Stimulated activated effector memory CD8-positive, alpha-beta T cell treated with anti-CD3 and anti-CD28 coated beads, Interleukin-12 subunit alpha, Interleukin-12 subunit beta, amount 100 ng/mL, for 72 hours (primary cell): ENCODE measurements around the gene ZNF726.
"Not testable (repeated sequence)": the region's sequence is repeated elsewhere in the genome, so short reads cannot be mapped to it uniquely, and the experiment has no call there.

Experiments used
- ATAC-seq: fragments of 150-1000 bp; cut with Tn5 transposase; 2 replicates; pipeline ENCODE4 v1.10.0; 2021
- DNase-seq, 2 donors: peaks; one replicate each; pipeline ENCODE4 v3.0.0; 2021 to 2022; ENCODE audit warnings: low spot score in 2 of 2
- H3K27ac Mint-ChIP-seq: one replicate; pipeline ENCODE4 v1.8.0; 2022; ENCODE audit warnings: mild to moderate bottlenecking, mixed read lengths
- H3K36me3 Mint-ChIP-seq: one replicate; pipeline ENCODE4 v1.8.0; 2022; ENCODE audit warnings: mild to moderate bottlenecking, mixed read lengths
- H3K4me1 Mint-ChIP-seq: one replicate; pipeline ENCODE4 v1.8.0; 2022; ENCODE audit warnings: mixed read lengths
- H3K4me3 Mint-ChIP-seq: one replicate; pipeline ENCODE4 v1.8.0; 2022; ENCODE audit warnings: mild to moderate bottlenecking, mixed read lengths
- H3K9me3 Mint-ChIP-seq: one replicate; pipeline ENCODE4 v1.8.0; 2022; ENCODE audit warnings: mixed read lengths

ZNF726 gene

DNA sequence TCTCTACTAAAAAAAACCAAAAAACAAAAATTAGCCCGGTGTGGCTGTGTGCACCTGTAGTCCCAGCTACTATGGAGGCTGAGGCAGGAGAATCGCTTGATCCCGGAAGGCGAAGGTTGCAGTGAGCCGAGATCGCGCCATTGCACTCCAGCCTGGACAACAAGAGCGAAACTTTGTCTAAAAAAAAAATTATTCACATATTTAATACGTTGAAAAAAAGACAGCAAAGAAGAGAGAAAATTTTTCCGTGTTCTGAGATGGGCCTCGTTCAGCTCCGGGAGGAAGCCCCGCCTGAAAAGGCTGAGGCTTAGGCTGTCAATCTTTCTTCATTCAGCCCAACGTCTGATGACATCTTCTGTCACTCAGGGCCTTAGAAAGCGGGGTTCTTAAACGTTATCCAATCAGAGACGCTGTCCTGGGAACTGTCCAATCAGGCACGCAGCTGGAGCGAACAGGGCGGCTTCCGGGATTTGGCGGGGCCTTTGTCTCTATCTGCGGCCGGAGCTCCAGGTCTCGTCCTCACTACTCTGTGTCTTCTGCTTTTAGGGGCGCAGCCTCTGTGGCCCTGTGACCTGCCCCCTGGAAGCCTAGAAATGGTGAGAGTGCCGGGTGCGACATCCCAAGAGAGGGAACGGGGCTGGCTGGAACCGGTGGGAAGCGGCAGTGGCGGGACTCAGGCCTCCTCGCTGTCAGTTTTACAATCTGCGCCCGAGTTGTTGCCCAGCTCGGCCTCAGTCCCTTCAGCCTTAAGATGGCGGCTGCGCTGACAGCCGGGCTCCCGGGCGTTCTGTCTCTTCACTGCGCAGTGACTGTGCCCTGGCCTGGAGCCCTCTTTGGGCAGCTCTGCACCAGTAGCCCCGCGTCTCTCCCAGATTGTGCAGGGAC is at the start of gene ZNF726:
Gene ZNF726, plus strand, starts transcription at position 485 of the 885 bp plus-strand sequence. Its CDS starts 109 bp downstream, at position 594.
- H3K4me1 Mint-ChIP-seq: no peaks in the 10 kb centered on the region

GRCh38 chr19:23867895-23868294 is 46.8 kb upstream of the ZNF726 start:
- Mint-ChIP-seq H3K9me3 (no peaks in the 10 kb centered on the region), H3K27ac (no peak overlapping the region), H3K36me3 (no peaks in the 10 kb centered on the region), H3K4me1 (no peaks in the 10 kb centered on the region), H3K4me3 (no peak overlapping the region)
- ATAC-seq: no peak
- no peak for DNase-seq

More for the DNA sequence above, at the start of gene ZNF726:
- H3K9me3 Mint-ChIP-seq: no peaks in the 10 kb centered on the region
- H3K4me3 Mint-ChIP-seq: peak within 1 kb of the TSS; percentile 87
- H3K36me3 Mint-ChIP-seq: peaks cover 38% of the 10 kb centered on the region
- ATAC-seq: peak; percentile 99
- DNase-seq: peak; percentile 60 to 88
- peak within 1 kb of the TSS; percentile 97 for H3K27ac Mint-ChIP-seq

DNA sequence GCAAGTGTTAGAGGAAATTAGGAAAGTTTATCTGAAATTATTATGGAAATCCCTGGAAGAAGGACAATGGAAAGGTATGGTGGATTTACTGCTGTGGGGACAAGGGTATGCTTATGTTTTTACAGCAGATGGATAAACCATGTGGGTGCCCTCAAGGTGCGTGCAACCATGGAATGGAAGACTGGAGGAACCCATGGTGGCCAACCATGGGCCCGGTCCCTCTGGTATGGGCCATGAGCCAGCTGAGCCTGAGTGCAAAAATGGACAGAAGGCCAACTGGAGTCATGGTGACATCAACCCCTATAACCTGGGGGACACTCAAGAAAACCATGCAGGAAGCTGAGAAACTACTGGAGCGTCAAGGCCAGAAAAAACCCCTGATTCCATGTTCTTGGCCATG is 46.1 kb upstream of the ZNF726 start:
- ATAC-seq: no peak
- no peak for DNase-seq
- no peaks in the 10 kb centered on the region for H3K36me3 Mint-ChIP-seq
- H3K9me3 Mint-ChIP-seq: no peaks in the 10 kb centered on the region
- no peak overlapping the region for H3K27ac Mint-ChIP-seq
- H3K4me3 Mint-ChIP-seq: no peak overlapping the region
- H3K4me1 Mint-ChIP-seq: no peaks in the 10 kb centered on the region

DNA sequence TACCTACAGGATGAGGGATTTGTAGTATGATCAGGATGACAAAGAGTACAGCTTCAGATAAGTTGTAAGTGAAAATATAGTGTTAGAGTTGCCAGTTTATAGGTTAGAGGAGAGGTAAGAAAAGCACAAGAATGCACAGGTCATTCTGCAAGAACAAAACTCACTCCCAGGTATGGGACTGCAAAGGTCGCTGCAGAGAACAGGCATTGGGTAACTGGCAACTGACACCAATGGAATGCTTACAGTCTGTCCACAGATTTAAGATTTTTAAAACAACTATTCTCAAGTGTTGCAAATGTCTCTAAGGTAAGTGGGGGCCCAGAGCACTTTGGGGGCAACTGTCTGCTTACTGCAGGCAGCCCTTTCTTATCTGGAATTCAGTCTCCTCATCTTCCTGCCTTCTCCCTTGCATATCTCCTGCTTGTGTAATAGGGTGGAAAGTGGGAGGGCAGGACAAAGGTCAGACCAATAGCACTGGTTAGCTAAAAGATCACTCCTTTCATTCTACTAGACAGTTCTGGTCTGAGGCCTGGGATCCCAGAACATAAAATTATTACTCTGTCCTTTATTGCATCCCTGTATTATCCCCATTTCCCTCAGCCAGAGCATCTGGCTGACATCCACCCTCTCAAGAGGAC is 42.3 kb upstream of the ZNF726 start:
- no peaks in the 10 kb centered on the region for H3K36me3 Mint-ChIP-seq
- no peaks in the 10 kb centered on the region for H3K4me1 Mint-ChIP-seq
- no peak overlapping the region for H3K4me3 Mint-ChIP-seq
- H3K9me3 Mint-ChIP-seq: no peaks in the 10 kb centered on the region
- ATAC-seq: no peak
- no peak for DNase-seq
- no peak overlapping the region for H3K27ac Mint-ChIP-seq

- Mint-ChIP-seq H3K4me1 (no peaks in the 10 kb centered on the region), H3K4me3 (no peak overlapping the region), H3K27ac (no peak overlapping the region), H3K36me3 (no peaks in the 10 kb centered on the region), H3K9me3 (peaks cover 28% of the 10 kb centered on the region)
- ATAC-seq (no peak), DNase-seq (no peak)
These were observed 38.4 kb upstream of the ZNF726 start for GRCh38 chr19:23876261-23876660.

DNA sequence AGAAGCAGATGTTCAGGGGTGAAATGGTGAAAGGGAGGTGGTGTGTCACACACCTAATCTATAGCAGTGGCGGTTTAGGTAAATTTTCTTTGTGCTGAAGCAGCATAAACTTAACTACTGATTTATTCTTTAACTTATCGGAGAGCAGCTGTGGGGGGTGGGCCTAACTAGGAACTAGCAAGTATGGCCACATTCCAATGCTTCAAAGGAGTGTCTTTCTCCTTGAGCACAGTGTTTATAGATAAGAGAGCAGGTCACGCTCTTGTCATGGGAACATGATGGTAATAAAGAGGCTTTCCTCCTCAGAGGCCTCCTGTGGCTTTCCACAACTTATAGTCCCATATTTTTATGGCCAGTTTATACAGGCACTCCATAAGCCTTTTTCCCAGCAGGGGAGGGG is 37.9 kb upstream of the ZNF726 start:
- not testable (repeated sequence) for H3K4me3 Mint-ChIP-seq, H3K4me1 Mint-ChIP-seq, H3K36me3 Mint-ChIP-seq, ATAC-seq, H3K27ac Mint-ChIP-seq, DNase-seq
- H3K9me3 Mint-ChIP-seq: peaks cover 30% of the 10 kb centered on the region

DNA sequence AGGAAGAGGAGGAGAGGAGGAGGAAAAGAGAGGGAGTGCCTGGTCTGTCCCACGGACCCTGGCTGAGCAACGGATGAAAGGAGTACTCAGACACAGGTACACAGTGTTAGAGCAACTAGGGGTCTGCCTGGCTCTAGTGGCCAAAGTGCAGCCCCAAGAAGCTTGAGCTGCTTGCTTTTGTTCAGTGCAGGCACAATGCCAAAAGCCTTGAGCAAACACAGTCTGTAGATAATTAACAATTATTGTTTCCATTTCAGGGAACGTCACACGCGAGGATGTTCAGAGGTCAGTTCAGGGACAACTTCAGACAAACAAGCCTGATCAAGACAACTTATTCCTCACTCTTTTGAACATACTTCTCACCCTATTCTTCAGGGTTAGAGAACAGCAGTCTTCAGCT is 32.2 kb upstream of the ZNF726 start:
- H3K36me3 Mint-ChIP-seq: no peaks in the 10 kb centered on the region
- H3K27ac Mint-ChIP-seq: no peak overlapping the region

GRCh38 chr19:23884363-23884762 is 30.3 kb upstream of the ZNF726 start:
- no peak for DNase-seq
- Mint-ChIP-seq H3K4me1 (no peaks in the 10 kb centered on the region), H3K27ac (no peak overlapping the region), H3K9me3 (peaks cover 17% of the 10 kb centered on the region), H3K36me3 (no peaks in the 10 kb centered on the region), H3K4me3 (no peak overlapping the region)
- ATAC-seq: no peak

More for the DNA sequence above, 32.2 kb upstream of the ZNF726 start:
- Mint-ChIP-seq H3K4me3 (no peak overlapping the region), H3K9me3 (peaks cover 30% of the 10 kb centered on the region), H3K4me1 (no peaks in the 10 kb centered on the region)
- ATAC-seq (no peak), DNase-seq (no peak)

DNA sequence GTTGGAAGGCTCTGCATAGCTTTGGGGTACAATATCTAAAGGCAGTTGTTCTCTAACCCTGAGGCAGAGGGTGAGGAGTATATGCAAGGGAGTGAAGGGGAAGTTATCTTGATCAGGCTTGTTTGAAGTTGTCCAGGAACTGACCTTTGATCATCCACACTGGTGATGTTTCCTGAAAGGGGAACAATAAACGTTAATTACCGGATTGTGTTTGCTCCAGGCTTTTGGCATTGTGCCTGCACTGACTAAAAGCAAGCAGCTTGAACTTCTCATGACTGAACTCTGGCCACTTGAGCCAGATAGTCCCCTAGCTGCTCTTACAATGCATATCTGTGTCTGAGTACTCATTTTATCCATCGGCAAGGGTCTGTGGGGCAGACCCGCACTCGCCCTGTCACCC is 27.0 kb upstream of the ZNF726 start:
- no peak for ATAC-seq
- no peak overlapping the region for H3K4me3 Mint-ChIP-seq
- peaks cover 2% of the 10 kb centered on the region for H3K9me3 Mint-ChIP-seq
- no peak for DNase-seq
- no peaks in the 10 kb centered on the region for H3K36me3 Mint-ChIP-seq
- H3K4me1 Mint-ChIP-seq: no peaks in the 10 kb centered on the region
- H3K27ac Mint-ChIP-seq: no peak overlapping the region

- not testable (repeated sequence) for H3K9me3 Mint-ChIP-seq, DNase-seq, H3K4me3 Mint-ChIP-seq, H3K27ac Mint-ChIP-seq, ATAC-seq, H3K4me1 Mint-ChIP-seq, H3K36me3 Mint-ChIP-seq
These were observed 18.6 kb upstream of the ZNF726 start for GRCh38 chr19:23896096-23896495.

- peak; percentile 24 for ATAC-seq
- DNase-seq: no peak
- Mint-ChIP-seq H3K4me3 (no peak overlapping the region), H3K36me3 (no peaks in the 10 kb centered on the region), H3K9me3 (peaks cover 1% of the 10 kb centered on the region), H3K4me1 (no peaks in the 10 kb centered on the region), H3K27ac (no peak overlapping the region)
These were observed 17.8 kb upstream of the ZNF726 start for GRCh38 chr19:23896912-23897311.

- ATAC-seq (no peak), DNase-seq (no peak)
- peaks cover 12% of the 10 kb centered on the region for H3K9me3 Mint-ChIP-seq
- no peaks in the 10 kb centered on the region for H3K4me1 Mint-ChIP-seq
- H3K4me3 Mint-ChIP-seq: no peak overlapping the region
- H3K27ac Mint-ChIP-seq: no peak overlapping the region
- no peaks in the 10 kb centered on the region for H3K36me3 Mint-ChIP-seq
These were observed 13.3 kb upstream of the ZNF726 start for GRCh38 chr19:23901360-23901759.

- Mint-ChIP-seq H3K36me3 (no peaks in the 10 kb centered on the region), H3K4me1 (no peaks in the 10 kb centered on the region), H3K9me3 (peaks cover 12% of the 10 kb centered on the region)
These were observed 10.3 kb upstream of the ZNF726 start for GRCh38 chr19:23904406-23904805.

GRCh38 chr19:23905771-23906170 is 8.9 kb upstream of the ZNF726 start:
- no peak overlapping the region for H3K4me3 Mint-ChIP-seq

More at GRCh38 chr19:23904406-23904805, 10.3 kb upstream of the ZNF726 start:
- Mint-ChIP-seq H3K4me3 (no peak overlapping the region), H3K27ac (no peak overlapping the region)
- ATAC-seq (no peak), DNase-seq (no peak)

DNA sequence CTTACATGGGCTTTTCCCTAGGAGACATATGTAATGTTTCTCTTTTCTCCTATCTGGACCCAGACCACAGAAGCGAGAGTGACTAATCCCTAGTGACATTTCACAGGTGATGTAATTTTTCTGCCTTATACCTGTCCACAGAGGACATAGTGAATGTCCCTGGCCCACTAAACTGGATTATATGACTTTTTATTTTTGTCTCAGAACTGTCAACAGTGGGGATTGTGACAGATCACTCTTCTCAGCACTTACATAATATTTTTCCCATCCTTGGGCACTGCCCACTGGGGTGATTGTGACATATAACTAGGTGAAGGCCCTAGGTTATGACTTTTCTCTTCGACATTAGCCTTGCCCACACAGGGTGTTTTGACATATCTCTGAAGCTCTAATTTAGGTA is 7.9 kb upstream of the ZNF726 start:
- no peak for DNase-seq
- peaks cover 12% of the 10 kb centered on the region for H3K9me3 Mint-ChIP-seq
- no peak overlapping the region for H3K4me3 Mint-ChIP-seq
- H3K36me3 Mint-ChIP-seq: no peaks in the 10 kb centered on the region
- H3K27ac Mint-ChIP-seq: no peak overlapping the region
- no peaks in the 10 kb centered on the region for H3K4me1 Mint-ChIP-seq
- ATAC-seq: no peak

More at GRCh38 chr19:23905771-23906170, 8.9 kb upstream of the ZNF726 start:
- DNase-seq (no peak), ATAC-seq (no peak)
- Mint-ChIP-seq H3K36me3 (no peaks in the 10 kb centered on the region), H3K9me3 (peaks cover 12% of the 10 kb centered on the region), H3K27ac (no peak overlapping the region), H3K4me1 (no peaks in the 10 kb centered on the region)

DNA sequence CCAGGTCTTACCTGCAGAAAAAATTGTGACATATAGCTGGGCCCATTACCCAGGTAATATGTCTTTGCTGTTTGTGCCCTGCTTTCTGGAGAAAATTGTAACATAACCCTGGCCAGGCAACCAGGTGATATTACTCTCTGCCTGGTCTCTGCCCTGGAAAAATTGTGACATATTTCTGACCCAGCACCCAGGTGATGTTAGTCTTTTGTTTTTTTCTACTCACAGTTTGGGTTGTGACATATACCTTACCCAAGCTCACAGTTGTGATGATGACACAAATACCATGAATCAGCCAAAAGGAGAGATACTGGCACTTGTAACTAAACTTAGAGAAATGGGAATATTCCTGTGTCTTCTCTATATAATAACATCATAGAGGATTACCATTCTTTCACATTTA is 6.5 kb upstream of the ZNF726 start:
- Mint-ChIP-seq H3K36me3 (no peaks in the 10 kb centered on the region), H3K9me3 (peaks cover 12% of the 10 kb centered on the region), H3K27ac (no peak overlapping the region), H3K4me1 (no peaks in the 10 kb centered on the region), H3K4me3 (no peak overlapping the region)
- no peak for ATAC-seq
- no peak for DNase-seq
